Esophagus squamous epithelium (tissue), 4 donors: ENCODE measurements around the gene CREB3L1.
A peak's percentile ranks its signal among the peaks of the same experiment; 100 is the strongest.

Experiments
- POLR2A ChIP-seq, 4 donors: fragments of 450-650 bp; IDR thresholded peaks; one replicate each; pipeline ENCODE4 v1.6.1; 2017; ENCODE audit warnings: antibody characterized with exemption in 4 of 4, mild to moderate bottlenecking in 4 of 4, moderate library complexity in 3 of 4
- TF ChIP-seq, protein P1 (sequence below), 6 experiments: fragments of 450-650 bp in 4 of 6; fragments of 200-600 bp in 2 of 6; sonication (generic) in 2 of 6; IDR thresholded peaks; one replicate each; pipeline ENCODE4 v1.5.1; 2016 to 2019; ENCODE audit warnings: antibody characterized with exemption in 6 of 6, mild to moderate bottlenecking in 4 of 6, moderate library complexity in 4 of 6

DNA sequence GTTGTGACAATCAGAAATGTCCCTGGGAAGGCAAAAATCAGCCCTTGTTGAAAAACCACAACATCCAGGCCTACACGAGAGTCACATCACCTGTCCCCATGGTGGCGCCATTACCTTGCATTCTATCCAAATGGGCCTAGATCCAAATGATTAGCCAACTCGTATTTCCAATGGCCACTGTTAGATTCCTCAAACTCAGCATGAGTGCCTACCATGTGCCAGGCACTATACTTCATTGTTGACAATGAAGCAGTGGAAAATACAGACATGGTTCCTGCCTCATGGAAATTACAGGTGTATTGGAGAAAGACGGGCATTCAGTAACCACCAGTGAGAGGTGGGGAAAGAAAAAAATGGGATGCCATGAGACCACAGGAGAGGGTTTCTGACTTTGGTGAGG is 29.8 kb upstream of the CREB3L1 start:
- TF ChIP-seq, protein P1, sequence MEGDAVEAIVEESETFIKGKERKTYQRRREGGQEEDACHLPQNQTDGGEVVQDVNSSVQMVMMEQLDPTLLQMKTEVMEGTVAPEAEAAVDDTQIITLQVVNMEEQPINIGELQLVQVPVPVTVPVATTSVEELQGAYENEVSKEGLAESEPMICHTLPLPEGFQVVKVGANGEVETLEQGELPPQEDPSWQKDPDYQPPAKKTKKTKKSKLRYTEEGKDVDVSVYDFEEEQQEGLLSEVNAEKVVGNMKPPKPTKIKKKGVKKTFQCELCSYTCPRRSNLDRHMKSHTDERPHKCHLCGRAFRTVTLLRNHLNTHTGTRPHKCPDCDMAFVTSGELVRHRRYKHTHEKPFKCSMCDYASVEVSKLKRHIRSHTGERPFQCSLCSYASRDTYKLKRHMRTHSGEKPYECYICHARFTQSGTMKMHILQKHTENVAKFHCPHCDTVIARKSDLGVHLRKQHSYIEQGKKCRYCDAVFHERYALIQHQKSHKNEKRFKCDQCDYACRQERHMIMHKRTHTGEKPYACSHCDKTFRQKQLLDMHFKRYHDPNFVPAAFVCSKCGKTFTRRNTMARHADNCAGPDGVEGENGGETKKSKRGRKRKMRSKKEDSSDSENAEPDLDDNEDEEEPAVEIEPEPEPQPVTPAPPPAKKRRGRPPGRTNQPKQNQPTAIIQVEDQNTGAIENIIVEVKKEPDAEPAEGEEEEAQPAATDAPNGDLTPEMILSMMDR (IDR thresholded peaks at IDR 0.05) = peak in 4 of 6 experiments; percentile 24 to 59 (median 46)
- TF ChIP-seq POLR2A (IDR thresholded peaks at IDR 0.05) = no peak
